GM12875 (cell line): ENCODE measurements around the gene RNF215.
"Not testable (repeated sequence)": the region's sequence is repeated elsewhere in the genome, so short reads cannot be mapped to it uniquely, and the experiment has no call there.

Source experiments
- H3K4me3 ChIP-seq: one replicate; pipeline ENCODE4 v1.5.1; 2011; ENCODE audit warnings: low read depth, low read length, control low read depth
- CTCF ChIP-seq: IDR thresholded peaks from 2 replicates; pipeline ENCODE4 v1.5.1; 2011; ENCODE audit warnings: low read depth, mild to moderate bottlenecking, control low read depth, inconsistent platforms, low read length, moderate library complexity, borderline replicate concordance; ENCODE audit not compliant: insufficient read depth

Gene RNF215

GRCh38 chr22:30347255-30347892, 39.8 kb downstream of the RNF215 start:
- no peak overlapping the region for H3K4me3 ChIP-seq
- TF ChIP-seq CTCF: no peak

- no peak for TF ChIP-seq CTCF
- H3K4me3 ChIP-seq: no peak overlapping the region
These were observed 42.6 kb downstream of the RNF215 start for GRCh38 chr22:30344447-30345200.

- H3K4me3 ChIP-seq: no peak overlapping the region
- no peak for TF ChIP-seq CTCF
These were observed 46.1 kb downstream of the RNF215 start for GRCh38 chr22:30340911-30341685.

GRCh38 chr22:30338802-30339201, 48.4 kb downstream of the RNF215 start:
- H3K4me3 ChIP-seq: no peak overlapping the region
- no peak for TF ChIP-seq CTCF

- H3K4me3 ChIP-seq: not testable (repeated sequence)
These were observed 48.9 kb downstream of the RNF215 start for GRCh38 chr22:30338341-30338740.

GRCh38 chr22:30337461-30337778, 49.8 kb downstream of the RNF215 start:
- no peak for TF ChIP-seq CTCF
- no peak overlapping the region for H3K4me3 ChIP-seq

GRCh38 chr22:30336752-30337460, 50.3 kb downstream of the RNF215 start:
- no peak for TF ChIP-seq CTCF
- no peak overlapping the region for H3K4me3 ChIP-seq
